Suprapubic skin (tissue), 3 donors: ENCODE results near the gene SUN3.

Experiments used
- CTCF ChIP-seq, 2 donors: fragments of 200-600 bp in 1 of 2; fragments of 450-650 bp in 1 of 2; sonication (generic) in 1 of 2; IDR thresholded peaks; one replicate each; pipeline ENCODE4 v1.5.1; 2016 to 2019; ENCODE audit warnings: antibody characterized with exemption in 2 of 2, mild to moderate bottlenecking in 1 of 2, moderate library complexity in 1 of 2
- POLR2A ChIP-seq, 2 donors: fragments of 450-650 bp; IDR thresholded peaks; one replicate each; pipeline ENCODE4 v1.6.1; 2017; ENCODE audit warnings: antibody characterized with exemption in 2 of 2, mild to moderate bottlenecking in 2 of 2, moderate library complexity in 2 of 2

GRCh38 chr7:47953822-47954221 is 75.1 kb downstream of the SUN3 start:
- TF ChIP-seq POLR2A (IDR thresholded peaks at IDR 0.05) = no peak
- no peak for TF ChIP-seq CTCF (IDR thresholded peaks at IDR 0.05)
